Mononuclear cell (primary cell): Measurements from ENCODE around the gene DLG2. TPM values are rescaled to one million over a fixed set of nuclear protein-coding genes. Genes with fewer than 3 reads are reported as not detected.

ENCODE experiments used
- H3K27me3 ChIP-seq: 2 replicates; pipeline ENCODE4 v1.6.0; 2011; ENCODE audit warnings: low read length, control low read depth; ENCODE audit not compliant: insufficient read depth
- H3K4me1 ChIP-seq: 2 replicates; pipeline ENCODE4 v1.5.1; 2011; ENCODE audit warnings: mild to moderate bottlenecking, low read length, control low read depth; ENCODE audit not compliant: insufficient read depth
- H3K4me3 ChIP-seq: 2 replicates; pipeline ENCODE4 v1.5.1; 2011; ENCODE audit warnings: mild to moderate bottlenecking, low read length, moderate library complexity
- H3K9me3 ChIP-seq: 2 replicates; pipeline ENCODE4 v1.5.1; 2011; ENCODE audit warnings: low read depth, mild to moderate bottlenecking, control low read depth, low read length
- total RNA-seq: library from RNA; depleted of rRNA; stranded (reverse); fragments of >200 nt; gene quantifications from one replicate; pipeline ENCODE4 v1.2.3, GENCODE V29; 2012

The DLG2 gene
- total RNA-seq, 1 donor, result 1.6 TPM

DNA sequence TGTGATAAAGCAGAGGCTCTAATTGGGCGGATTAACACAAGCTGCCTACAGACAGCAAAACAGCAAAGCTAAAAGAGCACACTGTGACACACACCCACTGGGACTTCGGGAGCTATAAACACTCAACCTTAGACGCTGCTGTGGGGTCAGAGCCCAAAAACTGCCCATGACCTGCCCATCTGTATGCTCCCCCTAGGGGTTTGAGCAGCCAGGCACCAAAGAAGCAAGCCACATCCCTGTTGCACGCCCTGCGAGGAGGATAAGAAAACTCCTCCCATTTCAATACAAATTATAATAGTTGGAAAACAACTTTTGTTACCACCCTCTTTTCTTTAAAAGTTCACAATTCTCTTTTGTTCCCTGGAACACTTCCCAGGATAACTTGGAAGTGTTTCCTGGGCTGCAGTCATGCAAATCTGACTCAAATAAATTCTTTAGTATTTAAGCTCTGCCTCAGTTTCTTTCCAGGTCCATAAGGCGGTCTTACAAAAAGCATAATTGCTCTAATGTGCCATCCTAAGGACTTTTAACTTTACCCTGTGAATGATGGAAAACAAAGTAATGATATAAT is 86.4 kb downstream of the DLG2 start:
- no peak overlapping the region for H3K4me3 ChIP-seq
- no peaks in the 10 kb centered on the region for H3K9me3 ChIP-seq
- no peaks in the 10 kb centered on the region for H3K27me3 ChIP-seq
- no peaks in the 10 kb centered on the region for H3K4me1 ChIP-seq

DNA sequence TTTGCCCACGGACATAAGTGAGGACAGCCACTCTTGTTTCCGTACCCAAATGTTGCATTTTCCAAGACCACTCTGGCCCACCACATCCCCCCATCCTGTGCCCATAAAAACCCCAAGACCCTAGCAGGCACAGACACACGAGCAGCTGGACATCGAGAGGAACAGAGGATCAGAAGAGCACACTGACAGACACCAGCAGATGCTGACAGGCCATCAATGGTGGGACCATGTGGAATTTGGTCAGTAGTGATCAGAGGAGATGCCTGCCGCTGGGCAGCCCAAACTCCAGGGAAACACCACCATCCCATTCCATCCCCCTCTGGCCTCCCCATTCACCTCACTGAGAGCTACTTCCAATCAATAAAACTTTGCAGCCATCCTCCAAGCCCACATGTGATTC is 87.0 kb downstream of the DLG2 start:
- no peaks in the 10 kb centered on the region for H3K9me3 ChIP-seq
- H3K27me3 ChIP-seq, result no peaks in the 10 kb centered on the region
- no peaks in the 10 kb centered on the region for H3K4me1 ChIP-seq
- no peak overlapping the region for H3K4me3 ChIP-seq

DNA sequence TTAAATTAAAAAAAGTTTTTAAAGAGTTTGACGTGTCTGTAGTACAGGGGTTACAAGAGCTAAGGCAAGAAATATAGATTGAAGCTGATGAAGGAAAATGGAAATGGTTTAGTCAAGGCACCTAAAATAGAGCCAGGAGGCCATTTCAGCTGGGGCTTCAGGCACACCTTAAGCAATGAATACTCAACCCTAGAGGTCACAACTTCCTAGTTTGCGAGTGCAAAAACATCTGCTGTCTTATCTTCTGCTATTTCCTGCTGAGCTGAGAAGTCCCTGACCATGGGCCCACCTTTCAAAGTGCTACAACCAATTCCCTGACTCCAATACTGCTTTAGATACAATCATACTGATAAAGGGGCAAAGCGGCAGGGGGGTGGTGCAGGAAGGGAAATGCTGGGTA is 87.4 kb downstream of the DLG2 start:
- no peaks in the 10 kb centered on the region for H3K4me1 ChIP-seq
- H3K27me3 ChIP-seq, result no peaks in the 10 kb centered on the region
- no peak overlapping the region for H3K4me3 ChIP-seq
- H3K9me3 ChIP-seq, result peaks cover 2% of the 10 kb centered on the region

DNA sequence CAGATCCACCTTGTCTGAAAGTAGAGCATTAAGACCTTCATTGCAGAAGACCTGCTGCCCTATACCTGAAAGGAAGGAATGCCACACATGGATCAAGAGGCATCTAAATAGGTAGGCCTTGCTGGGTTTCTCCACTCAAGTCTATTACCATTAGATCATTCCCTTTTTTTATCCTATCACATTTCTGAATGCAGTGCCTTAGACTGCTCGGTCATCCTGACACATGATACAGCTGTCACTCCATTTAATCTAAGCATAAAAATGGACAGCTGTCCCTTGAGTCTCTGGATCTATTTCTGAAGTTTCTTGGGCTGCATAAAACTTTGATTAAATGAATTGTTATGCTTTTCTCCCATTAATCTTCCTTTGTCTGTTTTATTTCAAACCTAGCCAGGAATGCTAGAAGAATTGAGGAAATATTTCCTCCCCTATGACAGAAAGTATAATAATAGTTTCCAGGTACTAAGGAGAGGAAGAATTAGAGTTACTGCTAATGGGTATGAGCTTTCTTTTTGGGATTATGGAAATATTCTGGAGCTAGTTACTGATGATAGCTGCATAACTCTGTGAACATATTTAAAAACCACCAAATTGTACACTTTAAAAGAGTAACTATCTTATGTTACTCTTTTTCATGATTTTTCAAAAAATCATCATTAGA is 88.0 kb downstream of the DLG2 start:
- no peaks in the 10 kb centered on the region for H3K27me3 ChIP-seq
- H3K9me3 ChIP-seq, result peaks cover 5% of the 10 kb centered on the region
- H3K4me1 ChIP-seq, result no peaks in the 10 kb centered on the region
- H3K4me3 ChIP-seq, result no peak overlapping the region

DNA sequence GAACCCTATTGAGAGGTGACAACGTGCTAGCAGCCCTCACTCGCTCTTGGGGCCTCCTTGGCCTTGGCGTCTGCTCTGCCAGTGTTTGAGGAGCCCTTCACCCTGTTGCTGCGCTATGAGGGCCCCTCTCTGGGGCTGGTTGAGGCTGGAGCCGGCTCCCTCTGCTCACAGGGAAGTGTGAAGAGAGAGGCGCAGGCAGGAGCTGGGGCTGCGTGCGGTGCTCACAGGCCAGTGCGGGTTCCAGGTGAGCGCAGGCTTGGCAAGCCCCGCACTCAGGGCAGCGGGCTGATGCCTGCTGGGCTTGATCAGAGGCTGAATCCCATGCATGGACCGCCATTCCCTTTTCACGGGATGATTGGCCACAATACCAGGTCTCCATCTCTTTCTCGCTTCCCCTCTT is 90.7 kb downstream of the DLG2 start:
- no peaks in the 10 kb centered on the region for H3K27me3 ChIP-seq
- H3K4me1 ChIP-seq, result no peaks in the 10 kb centered on the region
- no peak overlapping the region for H3K4me3 ChIP-seq
- peaks cover 5% of the 10 kb centered on the region for H3K9me3 ChIP-seq

DNA sequence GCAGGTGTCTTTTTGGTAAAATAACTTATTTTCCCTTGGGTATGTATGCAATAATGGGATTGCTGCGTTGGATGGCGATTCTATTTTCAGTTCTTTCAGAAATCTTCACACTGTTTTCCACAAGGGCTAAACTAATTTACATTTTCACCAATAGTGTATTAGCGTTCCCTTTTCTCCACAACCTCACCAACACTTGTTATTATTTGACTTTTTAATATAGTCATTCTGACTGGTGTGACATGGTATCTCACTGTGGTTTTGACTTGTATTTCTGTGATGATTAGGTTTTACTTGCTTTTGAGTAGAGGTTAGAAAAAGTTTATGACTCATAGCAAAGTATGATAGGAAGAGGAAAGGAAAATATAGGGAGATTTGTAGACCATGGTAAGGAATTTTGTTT is 92.3 kb downstream of the DLG2 start:
- Histone ChIP-seq H3K4me1 (no peaks in the 10 kb centered on the region), H3K27me3 (no peaks in the 10 kb centered on the region), H3K9me3 (peaks cover 5% of the 10 kb centered on the region), H3K4me3 (no peak overlapping the region)

DNA sequence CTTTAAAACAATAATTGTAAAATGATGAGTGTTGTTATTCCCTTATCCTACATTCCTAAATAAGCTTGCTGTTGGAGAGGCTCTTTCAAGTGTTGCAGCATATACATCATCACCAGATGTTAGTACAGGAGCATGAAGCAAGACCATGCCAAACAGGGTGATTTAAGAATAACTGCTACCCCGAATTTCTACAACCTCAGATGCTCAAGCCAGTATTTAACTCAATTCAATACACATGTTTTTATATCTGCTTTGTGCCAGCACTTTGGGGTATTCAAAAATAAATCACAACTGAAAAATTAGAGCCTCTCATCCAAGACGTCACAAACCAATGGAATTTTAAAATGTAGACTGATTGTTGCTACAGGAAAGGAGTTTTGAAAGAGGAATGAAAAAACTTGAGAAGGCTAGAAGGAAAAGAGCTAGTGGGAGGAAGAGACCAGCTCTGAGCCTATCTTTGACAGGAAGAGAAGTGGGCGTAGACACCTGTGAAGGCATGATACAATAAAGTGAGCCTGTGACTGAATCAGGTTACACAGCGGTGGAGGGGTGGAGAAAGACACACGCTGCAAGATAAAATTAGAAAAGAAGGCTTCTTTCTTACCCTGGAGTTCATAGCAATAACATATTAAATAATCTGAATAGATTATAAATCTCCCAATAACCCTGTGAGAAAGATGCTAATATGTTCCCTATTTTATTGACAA is 95.8 kb downstream of the DLG2 start:
- Histone ChIP-seq H3K4me1 (no peaks in the 10 kb centered on the region), H3K27me3 (no peaks in the 10 kb centered on the region), H3K9me3 (peaks cover 5% of the 10 kb centered on the region), H3K4me3 (no peak overlapping the region)

DNA sequence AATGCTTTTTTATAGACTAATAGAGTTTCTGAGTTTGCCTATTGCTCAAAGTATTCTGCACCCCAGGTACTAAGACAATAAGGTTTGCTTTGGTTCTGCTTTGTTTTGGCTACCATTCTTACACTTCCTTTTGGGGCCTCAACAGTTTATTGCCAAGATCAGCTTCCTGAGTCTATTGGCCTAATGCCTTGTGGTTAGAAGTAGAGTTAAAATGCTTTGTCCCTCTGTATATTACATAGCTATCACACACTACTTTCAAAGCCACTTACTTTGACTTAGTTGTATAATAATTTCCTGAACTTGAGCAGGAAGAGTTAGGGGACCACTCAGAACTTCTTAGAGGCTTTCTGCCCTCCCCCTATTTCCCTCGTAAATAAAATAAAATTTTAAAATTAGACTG is 96.5 kb downstream of the DLG2 start:
- peaks cover 7% of the 10 kb centered on the region for H3K9me3 ChIP-seq
- no peaks in the 10 kb centered on the region for H3K27me3 ChIP-seq
- H3K4me3 ChIP-seq, result no peak overlapping the region
- no peaks in the 10 kb centered on the region for H3K4me1 ChIP-seq

DNA sequence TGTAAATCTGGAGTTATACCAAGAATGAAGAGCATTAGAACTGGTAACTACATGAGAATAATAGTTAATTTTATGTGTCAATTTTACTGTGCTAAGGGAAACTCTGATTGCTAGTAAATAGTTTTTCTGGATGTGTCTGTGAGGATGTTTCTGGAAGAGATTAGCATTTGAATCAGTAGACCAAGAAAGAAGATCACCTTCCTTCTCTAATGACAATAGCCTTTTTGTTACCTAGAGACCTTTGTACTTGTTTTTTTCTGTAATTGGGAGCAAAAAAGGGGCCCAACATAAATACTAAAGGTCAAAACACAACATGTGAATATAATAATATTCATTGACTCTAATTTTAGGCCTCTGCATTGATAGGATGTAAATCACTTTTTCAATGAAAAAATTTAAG is 100.6 kb downstream of the DLG2 start:
- H3K4me3 ChIP-seq, result no peak overlapping the region
- peaks cover 18% of the 10 kb centered on the region for H3K9me3 ChIP-seq
- H3K4me1 ChIP-seq, result no peaks in the 10 kb centered on the region
- no peaks in the 10 kb centered on the region for H3K27me3 ChIP-seq

DNA sequence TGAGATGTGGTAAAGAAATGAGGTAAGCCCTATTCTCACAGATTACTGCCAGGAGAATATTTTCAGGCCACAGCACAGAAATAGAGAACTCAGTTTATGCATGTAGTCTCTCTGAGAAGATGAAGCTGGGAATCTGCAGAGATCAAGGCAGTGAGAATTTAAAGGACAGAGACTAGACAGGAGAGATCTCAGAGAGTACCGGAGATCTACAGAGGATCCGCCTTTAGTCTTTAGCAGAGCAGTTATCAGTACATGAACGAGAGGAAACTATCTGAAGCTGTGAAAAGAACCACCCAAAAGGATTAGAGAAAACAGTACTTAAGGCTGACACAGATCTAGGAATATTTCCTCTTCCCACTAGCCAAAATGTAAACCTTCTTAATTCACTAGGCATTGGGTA is 101.5 kb downstream of the DLG2 start:
- Histone ChIP-seq H3K4me1 (no peaks in the 10 kb centered on the region), H3K9me3 (peaks cover 18% of the 10 kb centered on the region), H3K27me3 (no peaks in the 10 kb centered on the region), H3K4me3 (no peak overlapping the region)

DNA sequence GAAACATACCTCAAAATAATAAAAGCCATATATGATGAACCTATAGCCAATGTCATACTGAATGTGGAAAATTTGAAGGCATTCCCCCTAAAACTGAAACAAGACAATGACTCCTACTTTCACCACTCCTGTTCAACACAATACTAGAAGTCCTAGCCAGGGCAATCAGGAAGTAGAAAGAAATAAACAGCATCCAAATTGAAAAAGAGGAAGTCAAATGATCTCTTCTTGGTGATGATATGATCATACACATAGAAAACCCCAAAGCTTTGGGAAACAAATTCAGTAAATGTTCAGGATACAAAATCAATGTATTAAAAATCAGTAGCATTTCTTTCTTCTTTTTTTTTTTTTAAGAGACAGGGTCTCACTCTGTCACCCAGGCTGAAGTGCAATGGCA is 109.9 kb downstream of the DLG2 start:
- H3K9me3 ChIP-seq, result peaks cover under 1% of the 10 kb centered on the region
- H3K4me1 ChIP-seq, result no peaks in the 10 kb centered on the region
- no peaks in the 10 kb centered on the region for H3K27me3 ChIP-seq
- no peak overlapping the region for H3K4me3 ChIP-seq

DNA sequence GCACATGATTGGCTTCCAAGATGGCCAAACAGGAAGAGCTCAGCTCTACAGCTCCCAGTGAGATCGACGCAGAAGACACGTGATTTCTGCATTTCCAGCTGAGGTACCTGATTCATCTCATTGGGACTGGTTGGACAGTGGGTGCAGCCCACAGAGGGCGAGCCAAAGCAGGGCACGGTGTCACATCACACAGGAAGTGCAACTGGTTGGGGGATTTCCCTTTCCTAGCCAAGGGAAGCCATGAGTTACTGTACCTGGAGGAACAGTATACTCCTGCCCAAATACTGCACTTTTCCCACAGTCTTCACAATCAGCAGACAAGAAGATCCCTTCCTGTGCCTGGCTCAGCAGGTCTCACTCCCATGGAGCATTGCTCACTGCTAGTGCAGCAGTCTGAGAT is 131.2 kb downstream of the DLG2 start:
- H3K4me1 ChIP-seq, result no peaks in the 10 kb centered on the region
- H3K4me3 ChIP-seq, result no peak overlapping the region
- no peaks in the 10 kb centered on the region for H3K27me3 ChIP-seq
- H3K9me3 ChIP-seq, result no peaks in the 10 kb centered on the region

DNA sequence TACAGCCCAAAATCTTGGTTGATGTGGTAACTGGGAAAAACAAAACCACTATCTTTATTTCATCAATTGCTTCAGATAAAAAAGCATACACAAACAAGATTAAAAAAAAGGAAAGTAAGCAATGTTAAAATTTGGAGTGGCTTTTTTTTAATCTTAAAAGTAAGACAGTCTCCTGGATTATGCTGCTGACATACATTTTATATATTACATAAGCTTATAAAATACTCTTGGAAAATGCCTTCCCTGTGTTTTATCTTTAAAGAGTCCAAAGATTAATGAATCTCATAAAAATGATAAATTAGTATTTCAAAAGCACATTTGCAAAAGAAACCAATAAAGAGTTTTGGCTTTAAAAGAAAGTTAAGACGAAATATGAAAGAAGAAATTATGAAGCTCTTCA is 132.7 kb downstream of the DLG2 start:
- no peaks in the 10 kb centered on the region for H3K4me1 ChIP-seq
- H3K27me3 ChIP-seq, result no peaks in the 10 kb centered on the region
- H3K4me3 ChIP-seq, result no peak overlapping the region
- H3K9me3 ChIP-seq, result no peaks in the 10 kb centered on the region

DNA sequence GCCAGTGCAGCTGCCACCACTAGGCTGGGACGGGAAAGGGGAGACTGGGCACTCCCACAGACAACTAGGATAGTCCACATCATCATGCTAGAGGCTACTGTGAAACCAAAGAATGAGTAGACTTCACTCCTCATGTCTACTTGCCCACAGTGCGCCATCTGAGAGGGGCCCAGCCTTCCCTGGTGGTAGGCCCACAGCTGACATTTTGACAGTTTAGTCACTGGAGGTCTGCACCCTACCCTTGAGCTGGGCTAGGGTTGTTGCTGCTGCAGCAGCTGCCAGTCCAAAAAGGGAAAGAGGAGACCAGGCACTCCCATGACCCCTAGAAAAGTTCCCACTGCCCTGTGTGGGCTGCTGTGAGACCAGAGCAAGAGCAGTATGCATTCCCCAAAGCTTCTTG is 141.2 kb downstream of the DLG2 start:
- Histone ChIP-seq H3K27me3 (no peaks in the 10 kb centered on the region), H3K4me1 (no peaks in the 10 kb centered on the region), H3K4me3 (no peak overlapping the region), H3K9me3 (peaks cover 16% of the 10 kb centered on the region)

DNA sequence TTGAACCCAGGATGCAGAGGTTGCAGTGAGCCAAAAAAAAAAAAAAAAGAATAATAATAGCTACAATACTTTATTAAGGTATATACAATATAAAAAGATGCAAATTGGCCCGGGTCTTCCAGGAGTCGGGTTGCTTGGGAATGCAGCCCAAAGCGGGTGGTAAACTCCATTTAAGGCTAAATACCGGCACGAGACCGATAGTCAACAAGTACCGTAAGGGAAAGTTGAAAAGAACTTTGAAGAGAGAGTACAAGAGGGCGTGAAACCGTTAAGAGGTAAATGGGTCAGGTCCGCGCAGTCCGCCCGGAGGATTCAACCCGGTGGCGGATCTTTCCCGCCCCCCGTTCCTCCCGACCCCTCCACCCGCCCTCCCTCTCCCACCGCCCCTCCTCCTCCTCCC is 143.3 kb downstream of the DLG2 start:
- Histone ChIP-seq H3K27me3 (no peaks in the 10 kb centered on the region), H3K4me1 (no peaks in the 10 kb centered on the region), H3K9me3 (peaks cover 11% of the 10 kb centered on the region), H3K4me3 (no peak overlapping the region)

DNA sequence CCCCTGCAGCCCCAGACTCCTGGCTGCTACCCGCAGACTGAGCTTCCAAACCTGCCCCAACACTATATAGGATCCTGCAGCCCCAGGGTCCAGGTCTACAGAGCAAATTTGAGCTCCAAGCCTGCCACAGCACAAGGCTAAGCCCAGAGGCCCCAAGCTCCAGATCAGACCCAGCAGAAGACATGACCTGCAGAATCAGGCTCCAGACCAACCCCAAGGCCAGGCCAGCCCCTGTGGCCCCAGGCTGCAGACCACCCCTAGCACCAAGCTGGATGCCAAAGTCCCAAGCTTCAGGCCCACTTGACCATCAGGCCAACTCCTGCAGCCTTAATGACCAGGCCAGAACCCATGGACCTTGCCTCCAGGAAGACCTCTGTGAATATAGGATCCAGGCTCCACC is 145.3 kb downstream of the DLG2 start:
- H3K4me1 ChIP-seq, result no peaks in the 10 kb centered on the region
- H3K9me3 ChIP-seq, result peaks cover 6% of the 10 kb centered on the region
- H3K4me3 ChIP-seq, result no peak overlapping the region
- H3K27me3 ChIP-seq, result no peaks in the 10 kb centered on the region
